Tibial nerve (tissue), 3 donors: ENCODE measurements around the gene FRMPD2.

ENCODE experiments used
- CTCF ChIP-seq, 5 experiments: fragments of 200-600 bp in 3 of 5; fragments of 450-650 bp in 2 of 5; sonication (generic) in 3 of 5; IDR thresholded peaks; one replicate each; pipeline ENCODE4 v1.5.1; 2016 to 2019; ENCODE audit warnings: antibody characterized with exemption in 5 of 5, mild to moderate bottlenecking in 3 of 5, moderate library complexity in 2 of 5
- POLR2A ChIP-seq, 2 donors: fragments of 450-650 bp; IDR thresholded peaks; one replicate each; pipeline ENCODE4 v1.6.1; 2017; ENCODE audit warnings: antibody characterized with exemption in 2 of 2, mild to moderate bottlenecking in 2 of 2, moderate library complexity in 2 of 2

GRCh38 chr10:48231178-48231577 lies 43.3 kb downstream of the FRMPD2 start:
- no peak for TF ChIP-seq POLR2A (IDR thresholded peaks at IDR 0.05)
- TF ChIP-seq CTCF (IDR thresholded peaks at IDR 0.05): no peak
